Activated CD4-positive, alpha-beta memory T cell treated with anti-CD3 and anti-CD28 coated beads for 36 hours (primary cell): Measurements from ENCODE around the gene HLCS. TPM values are rescaled to one million over a fixed set of nuclear protein-coding genes. Genes with fewer than 3 reads are reported as not detected.

ENCODE experiments used
- CTCF ChIA-PET: fragments of 350-600 bp; sonication (Branson Sonifier 250); formaldehyde crosslinking; loops from one replicate; lab custom pipeline; 2021; ENCODE audit warnings: antibody characterized with exemption, inconsistent platforms; lab: Charles Lee
- POLR2A ChIA-PET: fragments of 350-600 bp; sonication (Branson Sonifier 250); formaldehyde crosslinking; loops from one replicate; lab custom pipeline; 2021; ENCODE audit warnings: antibody characterized with exemption; lab: Charles Lee
- DNase-seq: peaks from one replicate; pipeline ENCODE4 v3.0.0-alpha.2; 2020
- H3K27ac Mint-ChIP-seq: one replicate; pipeline ENCODE4 v1.8.0; 2021; ENCODE audit warnings: mixed read lengths
- H3K27me3 Mint-ChIP-seq: one replicate; pipeline ENCODE4 v1.8.0; 2021; ENCODE audit warnings: mixed read lengths
- H3K36me3 Mint-ChIP-seq: one replicate; pipeline ENCODE4 v1.8.0; 2021; ENCODE audit warnings: mixed read lengths
- H3K4me1 Mint-ChIP-seq: one replicate; pipeline ENCODE4 v1.8.0; 2021; ENCODE audit warnings: low read depth, mixed read lengths
- H3K4me3 Mint-ChIP-seq: one replicate; pipeline ENCODE4 v1.8.0; 2021; ENCODE audit warnings: mild to moderate bottlenecking, mixed read lengths
- H3K9me3 Mint-ChIP-seq: one replicate; pipeline ENCODE4 v1.8.0; 2021; ENCODE audit warnings: mixed read lengths
- intact Hi-C: fragments of 100-400 bp; cut with micrococcal nuclease; formaldehyde crosslinking; loops from one replicate; pipeline ENCODE4 v1.15.1; 2023
- total RNA-seq, 2 experiments: library from RNA; stranded (reverse); gene quantifications; one replicate each; pipeline ENCODE4 v1.2.3, GENCODE V29; 2021

HLCS gene
- total RNA-seq, 2 experiments from 2014 or later, result 12.7 to 17.5 TPM

DNA sequence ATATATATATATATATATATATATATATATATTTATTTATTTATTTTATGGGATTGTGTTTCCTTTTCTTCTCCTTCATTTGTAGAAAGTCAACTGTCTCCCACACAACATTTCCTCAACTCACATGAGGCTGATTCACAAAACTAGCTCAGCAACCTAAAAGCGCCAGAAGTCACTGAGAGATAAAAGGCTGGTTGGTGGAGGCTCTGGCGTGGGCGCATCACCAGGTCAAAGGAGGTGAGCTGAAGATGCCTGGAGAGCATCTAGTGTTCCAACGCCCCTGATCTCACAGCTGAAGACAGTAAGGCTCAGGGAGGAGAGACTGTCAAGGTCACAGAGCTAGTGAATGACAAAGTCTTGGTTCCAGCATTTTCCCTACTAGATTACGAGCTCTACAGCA, 78.0 kb downstream of the HLCS start:
- Mint-ChIP-seq H3K9me3 (peaks cover 14% of the 10 kb centered on the region), H3K27ac (no peak overlapping the region), H3K36me3 (peaks cover 46% of the 10 kb centered on the region), H3K27me3 (no peaks in the 10 kb centered on the region), H3K4me1 (no peaks in the 10 kb centered on the region), H3K4me3 (no peak overlapping the region)
- POLR2A ChIA-PET, result no interaction called here
- DNase-seq, result no peak
- CTCF ChIA-PET, result interaction anchor here (1.0 kb wide), 1 partner anchor 29 kb away, joined by 3 read pairs; no protein-coding TSS in a partner anchor
- intact Hi-C loops, result no loop called here

GRCh38 chr21:36887963-36888362, 78.5 kb downstream of the HLCS start:
- no peak overlapping the region for H3K27ac Mint-ChIP-seq

GRCh38 chr21:36883532-36884486, 82.7 kb downstream of the HLCS start:
- H3K27me3 Mint-ChIP-seq, result no peaks in the 10 kb centered on the region
- ChIA-PET POLR2A (no interaction called here), CTCF (no interaction called here)
- intact Hi-C loops, result no loop called here
- H3K9me3 Mint-ChIP-seq, result peaks cover 19% of the 10 kb centered on the region
- DNase-seq, result no peak
- H3K4me3 Mint-ChIP-seq, result no peak overlapping the region
- peaks cover 2% of the 10 kb centered on the region for H3K4me1 Mint-ChIP-seq
- H3K36me3 Mint-ChIP-seq, result peaks cover 46% of the 10 kb centered on the region
- no peak overlapping the region for H3K27ac Mint-ChIP-seq

More at GRCh38 chr21:36887963-36888362, 78.5 kb downstream of the HLCS start:
- peaks cover 16% of the 10 kb centered on the region for H3K9me3 Mint-ChIP-seq
- DNase-seq, result no peak
- ChIA-PET CTCF (no interaction called here), POLR2A (no interaction called here)
- intact Hi-C loops, result no loop called here
- no peaks in the 10 kb centered on the region for H3K27me3 Mint-ChIP-seq
- H3K4me3 Mint-ChIP-seq, result no peak overlapping the region
- no peaks in the 10 kb centered on the region for H3K4me1 Mint-ChIP-seq
- H3K36me3 Mint-ChIP-seq, result peaks cover 50% of the 10 kb centered on the region

DNA sequence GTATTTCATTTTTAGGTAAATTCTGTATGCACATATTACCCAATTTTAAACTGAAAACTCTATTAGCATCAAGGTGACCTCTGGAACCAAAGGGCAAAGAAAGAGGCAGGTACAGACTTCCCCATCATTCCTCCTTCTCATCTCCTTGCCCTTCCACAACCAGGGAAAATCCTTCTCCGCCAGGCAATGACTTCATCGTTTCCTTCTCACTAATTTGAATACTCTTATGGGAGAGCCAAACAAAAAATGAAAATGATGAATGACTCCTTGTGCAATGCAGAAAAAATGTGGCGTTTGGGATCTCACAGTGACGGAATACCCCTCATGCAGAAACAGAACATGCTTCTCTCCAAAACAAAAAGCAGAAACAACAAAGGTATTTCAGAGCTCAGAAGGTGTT, 83.7 kb downstream of the HLCS start:
- peaks cover 2% of the 10 kb centered on the region for H3K4me1 Mint-ChIP-seq
- intact Hi-C loops, result no loop called here
- H3K27me3 Mint-ChIP-seq, result no peaks in the 10 kb centered on the region
- DNase-seq, result no peak
- no peak overlapping the region for H3K27ac Mint-ChIP-seq
- ChIA-PET CTCF (no interaction called here), POLR2A (no interaction called here)
- H3K36me3 Mint-ChIP-seq, result peaks cover 51% of the 10 kb centered on the region
- peaks cover 29% of the 10 kb centered on the region for H3K9me3 Mint-ChIP-seq
- H3K4me3 Mint-ChIP-seq, result no peak overlapping the region

- CTCF ChIA-PET, result no interaction called here
Measured at GRCh38 chr21:36881228-36881627, 85.2 kb downstream of the HLCS start.

GRCh38 chr21:36879827-36880226, 86.6 kb downstream of the HLCS start:
- H3K4me3 Mint-ChIP-seq, result no peak overlapping the region
- peaks cover 2% of the 10 kb centered on the region for H3K4me1 Mint-ChIP-seq
- peaks cover 35% of the 10 kb centered on the region for H3K36me3 Mint-ChIP-seq
- H3K27me3 Mint-ChIP-seq, result no peaks in the 10 kb centered on the region
- peaks cover 32% of the 10 kb centered on the region for H3K9me3 Mint-ChIP-seq
- no peak overlapping the region for H3K27ac Mint-ChIP-seq
- intact Hi-C loops, result no loop called here
- no peak for DNase-seq
- ChIA-PET CTCF (no interaction called here), POLR2A (interaction anchor here (0.6 kb wide), 1 partner anchor 450 kb away, joined by 3 read pairs; no protein-coding TSS in a partner anchor)

More at GRCh38 chr21:36881228-36881627, 85.2 kb downstream of the HLCS start:
- Mint-ChIP-seq H3K27me3 (no peaks in the 10 kb centered on the region), H3K9me3 (peaks cover 32% of the 10 kb centered on the region), H3K27ac (no peak overlapping the region), H3K4me1 (peaks cover 2% of the 10 kb centered on the region), H3K4me3 (no peak overlapping the region), H3K36me3 (peaks cover 42% of the 10 kb centered on the region)
- intact Hi-C loops, result no loop called here
- DNase-seq, result no peak
- POLR2A ChIA-PET, result no interaction called here

DNA sequence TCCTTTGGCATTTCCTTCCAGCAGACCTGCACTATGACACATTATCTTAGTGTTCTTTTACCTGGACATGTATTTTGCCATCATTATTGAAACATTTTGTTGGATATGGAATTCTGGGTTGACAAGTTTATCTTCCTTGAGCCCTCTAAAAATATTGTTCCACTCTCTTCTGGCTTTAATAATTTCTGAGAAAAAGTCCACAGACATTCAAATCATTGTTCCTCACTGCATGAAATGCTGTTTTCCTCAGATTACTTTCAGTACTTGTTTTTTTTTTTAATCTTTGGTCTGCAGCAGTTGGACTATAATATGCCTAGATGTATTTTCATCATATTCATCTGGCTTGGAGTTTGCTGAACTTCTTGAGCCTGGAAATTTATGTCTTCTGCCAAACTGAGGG, 88.7 kb downstream of the HLCS start:
- Mint-ChIP-seq H3K4me1 (peaks cover 2% of the 10 kb centered on the region), H3K27ac (no peak overlapping the region), H3K9me3 (peaks cover 15% of the 10 kb centered on the region), H3K27me3 (no peaks in the 10 kb centered on the region), H3K36me3 (peaks cover 18% of the 10 kb centered on the region), H3K4me3 (no peak overlapping the region)
- DNase-seq, result no peak
- POLR2A ChIA-PET, result no interaction called here
- CTCF ChIA-PET, result interaction anchor here (0.7 kb wide), 1 partner anchor 39 kb away, joined by 3 read pairs; no protein-coding TSS in a partner anchor
- intact Hi-C loops, result no loop called here

GRCh38 chr21:36874665-36875064, 91.8 kb downstream of the HLCS start:
- intact Hi-C loops, result no loop called here
- H3K27me3 Mint-ChIP-seq, result no peaks in the 10 kb centered on the region
- peaks cover 8% of the 10 kb centered on the region for H3K36me3 Mint-ChIP-seq
- peaks cover 14% of the 10 kb centered on the region for H3K9me3 Mint-ChIP-seq
- CTCF ChIA-PET, result no interaction called here
- no peak for DNase-seq
- no peak overlapping the region for H3K27ac Mint-ChIP-seq
- no peaks in the 10 kb centered on the region for H3K4me1 Mint-ChIP-seq
- no peak overlapping the region for H3K4me3 Mint-ChIP-seq
- POLR2A ChIA-PET, result no interaction called here

- intact Hi-C loops, result no loop called here
- no peak for DNase-seq
- ChIA-PET POLR2A (no interaction called here), CTCF (interaction anchor here (1.4 kb wide), 1 partner anchor 19 kb away, joined by 3 read pairs; no protein-coding TSS in a partner anchor)
- Mint-ChIP-seq H3K27ac (no peak overlapping the region), H3K9me3 (peaks cover 11% of the 10 kb centered on the region), H3K4me1 (no peaks in the 10 kb centered on the region), H3K36me3 (peaks cover 7% of the 10 kb centered on the region), H3K4me3 (no peak overlapping the region), H3K27me3 (no peaks in the 10 kb centered on the region)
Measured at GRCh38 chr21:36873513-36873912, 93.0 kb downstream of the HLCS start.

- H3K27ac Mint-ChIP-seq, result no peak overlapping the region
- CTCF ChIA-PET, result interaction anchor here (1.1 kb wide), 1 partner anchor 11 kb away, joined by 3 read pairs; no protein-coding TSS in a partner anchor
- no peaks in the 10 kb centered on the region for H3K27me3 Mint-ChIP-seq
Measured at GRCh38 chr21:36867291-36867905, 99.1 kb downstream of the HLCS start.

GRCh38 chr21:36866419-36866818, 100.0 kb downstream of the HLCS start:
- Mint-ChIP-seq H3K27me3 (no peaks in the 10 kb centered on the region), H3K9me3 (no peaks in the 10 kb centered on the region), H3K4me1 (peaks cover 11% of the 10 kb centered on the region), H3K27ac (no peak overlapping the region), H3K36me3 (peaks cover 2% of the 10 kb centered on the region), H3K4me3 (no peak overlapping the region)
- POLR2A ChIA-PET, result no interaction called here
- CTCF ChIA-PET, result interaction anchor here (0.8 to 1.2 kb wide), 2 partner anchors 10 to 236 kb away, joined by 3 read pairs; no protein-coding TSS in a partner anchor
- intact Hi-C loops, result no loop called here
- no peak for DNase-seq

More at GRCh38 chr21:36867291-36867905, 99.1 kb downstream of the HLCS start:
- Mint-ChIP-seq H3K4me3 (no peak overlapping the region), H3K9me3 (no peaks in the 10 kb centered on the region), H3K36me3 (peaks cover 2% of the 10 kb centered on the region), H3K4me1 (peaks cover 11% of the 10 kb centered on the region)
- intact Hi-C loops, result no loop called here
- POLR2A ChIA-PET, result no interaction called here
- no peak for DNase-seq

DNA sequence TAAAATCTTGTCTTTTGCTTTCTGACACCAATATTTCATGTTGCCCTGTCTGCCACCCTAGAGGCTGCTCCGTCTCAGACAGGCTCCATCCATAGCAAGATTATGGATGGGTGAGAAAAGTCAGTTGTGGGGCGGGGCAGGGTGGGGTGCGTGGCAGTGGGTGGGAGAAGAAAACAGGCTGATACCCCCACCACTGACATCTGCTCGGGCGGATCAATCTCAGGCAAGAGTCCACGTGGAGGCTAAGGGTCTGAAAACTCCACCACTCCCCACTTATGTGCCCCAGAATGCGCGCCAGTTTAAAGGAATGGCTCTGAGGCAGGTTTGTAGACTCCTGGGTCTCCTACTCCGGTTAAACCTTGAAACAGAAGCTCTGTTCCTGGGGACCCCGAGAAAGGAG, 101.5 kb downstream of the HLCS start:
- Mint-ChIP-seq H3K27ac (no peak overlapping the region), H3K27me3 (no peaks in the 10 kb centered on the region), H3K4me3 (no peak overlapping the region), H3K36me3 (peaks cover 2% of the 10 kb centered on the region), H3K4me1 (peaks cover 19% of the 10 kb centered on the region), H3K9me3 (no peaks in the 10 kb centered on the region)
- ChIA-PET CTCF (interaction anchor here (1.1 kb wide), 1 partner anchor 53 kb away, joined by 3 read pairs; no protein-coding TSS in a partner anchor), POLR2A (no interaction called here)
- DNase-seq, result no peak
- intact Hi-C loops, result no loop called here
